ENCODE results near the gene NCLN.
A peak's percentile ranks its signal among the peaks of the same experiment; 100 is the strongest.
"Not testable (repeated sequence)": the region's sequence is repeated elsewhere in the genome, so short reads cannot be mapped to it uniquely, and the experiment has no call there.

The NCLN gene

GRCh38 chr19:3154447-3154846 lies 31.3 kb upstream of the NCLN start:
- not testable (repeated sequence) for DNase-seq

- peak in 3 of 56 donors; percentile 9 to 12 (median 9) for DNase-seq
Observed at GRCh38 chr19:3154957-3155736, 30.6 kb upstream of the NCLN start.

GRCh38 chr19:3157096-3157845 lies 28.5 kb upstream of the NCLN start:
- DNase-seq: no peak

- no peak for DNase-seq
Observed at GRCh38 chr19:3159565-3159964, 26.2 kb upstream of the NCLN start.

- DNase-seq: no peak
Observed at GRCh38 chr19:3160219-3160618, 25.5 kb upstream of the NCLN start.

GRCh38 chr19:3161453-3161852 lies 24.3 kb upstream of the NCLN start:
- DNase-seq: no peak

- no peak for DNase-seq
Observed at GRCh38 chr19:3162418-3163229, 23.1 kb upstream of the NCLN start.

- DNase-seq: peak in 39 of 56 donors; percentile 1 to 62 (median 18)
Observed at GRCh38 chr19:3163230-3163886, 22.4 kb upstream of the NCLN start.

GRCh38 chr19:3163943-3164342 lies 21.8 kb upstream of the NCLN start:
- DNase-seq: no peak

- no peak for DNase-seq
Observed at GRCh38 chr19:3167533-3168272, 18.0 kb upstream of the NCLN start.

- DNase-seq: no peak
Observed at GRCh38 chr19:3171894-3172672, 13.6 kb upstream of the NCLN start.

GRCh38 chr19:3172673-3173000 lies 13.1 kb upstream of the NCLN start:
- not testable (repeated sequence) for DNase-seq

GRCh38 chr19:3175781-3176714 lies 9.7 kb upstream of the NCLN start:
- DNase-seq: no peak

- no peak for DNase-seq
Observed at GRCh38 chr19:3176715-3177501, 8.8 kb upstream of the NCLN start.

GRCh38 chr19:3178377-3178972 lies 7.3 kb upstream of the NCLN start, which contains the start of gene S1PR4:
S1PR4 (plus strand) TSS chr19:3178769; CDS start chr19:3178793, 24 bp downstream.
- no peak for DNase-seq

GRCh38 chr19:3178973-3179738 lies 6.6 kb upstream of the NCLN start:
- no peak for DNase-seq
